K562 (cell line): ENCODE measurements around the gene NT5DC2. TPM values are rescaled to one million over a fixed set of nuclear protein-coding genes. Genes with fewer than 3 reads are reported as not detected.

Experiments used
- ATAC-seq: fragments of 200-7000 bp; cut with Tn5 transposase; 3 replicates; pipeline ENCODE4 v1.9.1; 2020; ENCODE audit warnings: moderate library complexity
- BruUV-seq: library from RNA; stranded (reverse); fragments of 400-500 nt; replicated peaks from 2 replicates; lab custom pipeline; 2021; lab: Mats Ljungman, UMichigan
- CTCF ChIA-PET: fragments of 300-600 bp; formaldehyde crosslinking; extraction: SDS; loops from one replicate; lab custom pipeline; 2021; ENCODE audit warnings: low intra/inter-chr PET ratio; lab: Yijun Ruan, JAX
- POLR2A ChIA-PET: fragments of 300-600, 350-650 bp; sonication (Branson Sonifier 250); formaldehyde crosslinking; extraction: SDS; loops from one replicate; lab custom pipeline; 2021; ENCODE audit warnings: antibody characterized with exemption, inconsistent platforms; lab: Yijun Ruan, JAX
- DNase-seq, 4 experiments: peaks; one replicate each; pipeline versions ENCODE4 v3.0.0 to v3.0.0-alpha.2; 2011 to 2018; ENCODE audit warnings: low spot score in 3 of 4, mixed read lengths in 3 of 4; ENCODE audit errors: extremely low read depth in 1 of 4
- FAIRE-seq: peaks from 2 replicates; lab custom pipeline; 2011; peaks lifted over from hg19 to GRCh38; lab: Jason Lieb, UNC
- H2AFZ ChIP-seq: 2 replicates; pipeline ENCODE4 v1.6.0; 2011; ENCODE audit warnings: low read depth, low read length, control low read depth, inconsistent platforms
- H3K27ac ChIP-seq: fragments of 200-600 bp; 3 replicates; pipeline ENCODE4 v1.8.0; 2011; ENCODE audit warnings: low read depth, mild to moderate bottlenecking, control low read depth, inconsistent platforms, low read length, moderate library complexity, mixed read lengths; ENCODE audit errors: extremely low read depth
- H3K27me3 ChIP-seq, 2 experiments: fragments of 300-600 bp in 1 of 2; 2 replicates in 1 of 2; 3 replicates in 1 of 2; pipeline versions ENCODE4 v1.6.0 to v1.8.0; 2011; ENCODE audit warnings: inconsistent platforms in 2 of 2, low read length in 2 of 2, mild to moderate bottlenecking in 1 of 2, mixed read lengths in 1 of 2, moderate library complexity in 1 of 2; ENCODE audit not compliant: control insufficient read depth in 2 of 2, insufficient read depth in 2 of 2
- H3K36me3 ChIP-seq: fragments of 300-600 bp; 3 replicates; pipeline ENCODE4 v1.8.0; 2011; ENCODE audit warnings: mild to moderate bottlenecking, low read length, inconsistent platforms; ENCODE audit not compliant: control insufficient read depth, insufficient read depth
- H3K4me1 ChIP-seq, 2 experiments: fragments of 200-600 bp in 1 of 2; replicated peaks in 1 of 2; 2 replicates in 1 of 2; 3 replicates in 1 of 2; pipeline versions ENCODE4 v1.5.1 to v1.8.0; 2011; ENCODE audit warnings: inconsistent platforms in 2 of 2, low read length in 2 of 2, mild to moderate bottlenecking in 1 of 2, mixed read lengths in 1 of 2, moderate library complexity in 1 of 2; ENCODE audit not compliant: control insufficient read depth in 2 of 2, insufficient read depth in 2 of 2
- H3K4me2 ChIP-seq: 2 replicates; pipeline ENCODE4 v1.6.1; 2011; ENCODE audit warnings: low read length, control low read depth, inconsistent platforms, mixed read lengths; ENCODE audit not compliant: insufficient read depth
- H3K4me3 ChIP-seq: fragments of 200-600 bp; sonication (generic), shearing (Covaris generic); 2 replicates; pipeline ENCODE4 v1.5.1; 2016; ENCODE audit warnings: control low read depth, inconsistent platforms
- H3K79me2 ChIP-seq: fragments of 200-600 bp; 3 replicates; pipeline ENCODE4 v1.8.0; 2011; ENCODE audit warnings: low read length, inconsistent platforms; ENCODE audit not compliant: control insufficient read depth, insufficient read depth
- H3K9ac ChIP-seq, 2 experiments: 2 replicates each; pipeline versions ENCODE4 v1.6.0 to v1.6.1; 2011; ENCODE audit warnings: low read depth in 2 of 2, low read length in 2 of 2, control low read depth in 1 of 2, inconsistent platforms in 1 of 2, mild to moderate bottlenecking in 1 of 2, mixed read lengths in 1 of 2; ENCODE audit not compliant: insufficient read depth in 1 of 2
- H3K9me1 ChIP-seq: one replicate; pipeline ENCODE4 v1.6.0; 2011; ENCODE audit warnings: inconsistent platforms, mild to moderate bottlenecking, low read length, moderate library complexity; ENCODE audit not compliant: control insufficient read depth, insufficient read depth
- H3K9me3 ChIP-seq: replicated peaks from 2 replicates; pipeline ENCODE4 v1.5.1; 2011; ENCODE audit warnings: low read depth, low read length, inconsistent platforms; ENCODE audit not compliant: control insufficient read depth, insufficient read depth
- H4K20me1 ChIP-seq: replicated peaks from 2 replicates; pipeline ENCODE4 v1.6.1; 2011; ENCODE audit warnings: low read length, inconsistent platforms, mixed read lengths; ENCODE audit not compliant: control insufficient read depth, insufficient read depth
- BRCA1 ChIP-seq, 2 experiments: fragments of 450-650 bp in 1 of 2; sonication (generic) in 1 of 2; formaldehyde crosslinking in 1 of 2; IDR thresholded peaks; 2 replicates each; pipeline versions ENCODE4 v1.5.0 to v1.6.1; 2017 to 2020; ENCODE audit warnings: mild to moderate bottlenecking in 1 of 2, missing genetic modification reagents in 1 of 2
- BRF2 ChIP-seq: IDR thresholded peaks from 3 replicates; pipeline ENCODE4 v1.6.1; 2011; ENCODE audit warnings: borderline replicate concordance, mild to moderate bottlenecking; ENCODE audit not compliant: insufficient read length, insufficient read depth
- CREB1 ChIP-seq, 2 experiments: sonication (generic) in 1 of 2; formaldehyde crosslinking in 1 of 2; IDR thresholded peaks; 2 replicates each; pipeline versions ENCODE4 v1.6.1 to v1.8.0; 2012 to 2022; ENCODE audit warnings: inconsistent platforms in 1 of 2, mild to moderate bottlenecking in 1 of 2, missing genetic modification reagents in 1 of 2, moderate library complexity in 1 of 2
- ELF4 ChIP-seq: fragments of 450-650 bp; formaldehyde crosslinking; IDR thresholded peaks from 2 replicates; pipeline ENCODE4 v1.4.0; 2022; ENCODE audit warnings: missing genetic modification characterization
- ESRRB ChIP-seq: fragments of 250-450 bp; sonication (Bioruptor Pico); IDR thresholded peaks from 2 replicates; pipeline ENCODE4 v1.5.0; 2020; ENCODE audit warnings: mild to moderate bottlenecking, moderate library complexity, borderline replicate concordance
- HNRNPUL1 ChIP-seq: fragments of 200-400 bp; formaldehyde crosslinking; IDR thresholded peaks from 2 replicates; pipeline ENCODE4 v1.6.1; 2017; ENCODE audit warnings: low read length
- IRF9 ChIP-seq: fragments of 450-650 bp; IDR thresholded peaks from 2 replicates; pipeline ENCODE4 v1.6.1; 2016; ENCODE audit warnings: missing biosample characterization, missing genetic modification characterization
- KAT2B ChIP-seq: IDR thresholded peaks from one replicate; pipeline ENCODE4 v1.6.1; 2012; ENCODE audit warnings: low read depth, mild to moderate bottlenecking, control low read depth, inconsistent platforms, low read length, moderate library complexity
- NELFE ChIP-seq: IDR thresholded peaks from 2 replicates; pipeline ENCODE4 v1.6.1; 2011; ENCODE audit warnings: mild to moderate bottlenecking; ENCODE audit not compliant: insufficient read depth, insufficient read length
- NFE2 ChIP-seq: IDR thresholded peaks from 2 replicates; pipeline ENCODE4 v1.6.1; 2014; ENCODE audit warnings: antibody characterized with exemption, low read depth
- NFIC ChIP-seq: fragments of 450-650 bp; IDR thresholded peaks from 2 replicates; pipeline ENCODE4 v1.6.1; 2017; ENCODE audit warnings: mild to moderate bottlenecking, inconsistent platforms
- NR2C2 ChIP-seq, 2 experiments: fragments of 200-800 bp in 1 of 2; sonication (Bioruptor generic) in 1 of 2; sonication (generic) in 1 of 2; formaldehyde crosslinking in 1 of 2; IDR thresholded peaks; 2 replicates each; pipeline versions ENCODE4 v1.6.1 to v1.8.0; 2016 to 2022; ENCODE audit warnings: mild to moderate bottlenecking in 1 of 2, missing compliant biosample characterization in 1 of 2, missing genetic modification characterization in 1 of 2, missing genetic modification reagents in 1 of 2
- PHB2 ChIP-seq: fragments of 450-650 bp; IDR thresholded peaks from 2 replicates; pipeline ENCODE4 v1.6.1; 2017; ENCODE audit warnings: low read depth
- XRCC3 ChIP-seq: fragments of 450-650 bp; IDR thresholded peaks from 2 replicates; pipeline ENCODE4 v1.6.1; 2017; ENCODE audit warnings: mild to moderate bottlenecking, moderate library complexity
- ZBTB9 ChIP-seq: fragments of 450-650 bp; formaldehyde crosslinking; IDR thresholded peaks from 2 replicates; pipeline ENCODE4 v1.4.0; 2020; ENCODE audit warnings: mild to moderate bottlenecking, moderate library complexity
- ZC3H4 ChIP-seq: sonication (generic); formaldehyde crosslinking; IDR thresholded peaks from 2 replicates; pipeline ENCODE4 v1.9.0; 2021; ENCODE audit warnings: missing genetic modification reagents, borderline replicate concordance
- ZNF274 ChIP-seq: IDR thresholded peaks from 2 replicates; pipeline ENCODE4 v1.6.1; 2011; ENCODE audit warnings: low read depth, mild to moderate bottlenecking, low read length, moderate library complexity, borderline replicate concordance
- ZNF57 ChIP-seq: fragments of 450-650 bp; formaldehyde crosslinking; IDR thresholded peaks from 2 replicates; pipeline ENCODE4 v1.4.0; 2020; ENCODE audit warnings: mild to moderate bottlenecking, moderate library complexity
- ZSCAN29 ChIP-seq: fragments of 450-650 bp; IDR thresholded peaks from 2 replicates; pipeline ENCODE4 v1.6.1; 2017
- WGBS: fragments of 100-300 bp; shearing (Covaris generic); methylation state at CpG from one replicate; pipeline ENCODE4 v1.1.6; 2016; ENCODE audit warnings: low coverage, mixed read lengths; ENCODE audit not compliant: insufficient coverage; ENCODE audit errors: missing lambda C conversion rate; 5-methylcytosine and 5-hydroxymethylcytosine counted together
- in situ Hi-C: fragments of 300-500 bp; cut with MboI; formaldehyde crosslinking; loops from 4 replicates; pipeline ENCODE4 v1.15.0; 2018; ENCODE audit warnings: inconsistent platforms, mixed read lengths
- intact Hi-C: fragments of 100-400 bp; cut with micrococcal nuclease; formaldehyde crosslinking; loops from 2 replicates; pipeline ENCODE4 v1.14.2; 2022
- polyA plus RNA-seq, 8 experiments: library from polyadenylated mRNA; depleted of rRNA in 4 of 8; stranded (reverse) in 5 of 8; unstranded in 3 of 8; fragments of >200 nt; fragmentation: Nextera tagmentation in 2 of 8; fragmentation: Illumina TruSeq in 1 of 8; extraction: Ambion mirVana in 2 of 8; extraction: Trizol in 1 of 8; gene quantifications; 2 replicates each; pipeline versions ENCODE4 v1.2.1 to v1.2.3, GENCODE V29; 2011 to 2014; ENCODE audit warnings: inconsistent platforms in 1 of 8, missing spikeins in 1 of 8
- total RNA-seq, 7 experiments: library from RNA; depleted of rRNA in 6 of 7; stranded (reverse); fragments of >200 nt in 6 of 7; fragmentation: Illumina TruSeq in 2 of 7; extraction: Trizol in 2 of 7; gene quantifications; 2 replicates each; pipeline versions ENCODE4 v1.2.1 to v1.2.3, GENCODE V29; 2011 to 2021; ENCODE audit warnings: low replicate concordance in 1 of 7

Gene NT5DC2
- total and polyA plus RNA-seq, 9 of the 15 experiments (the other 6 are each of a cell fraction or from before 2014, with no cell fraction given): 25.6 to 168 (median 122) TPM

- Histone ChIP-seq H3K79me2 (peaks cover 48% of the 10 kb centered on the region), H3K9ac (no peak overlapping the region), H4K20me1 (peaks cover 19% of the 10 kb centered on the region), H3K4me2 (no peak overlapping the region), H2AFZ (no peak overlapping the region), H3K36me3 (peaks cover 54% of the 10 kb centered on the region; the same call in 2 of the 3 replicates), H3K27me3 (no peaks in the 10 kb centered on the region), H3K9me3 (no peaks in the 10 kb centered on the region), H3K9me1 (no peaks in the 10 kb centered on the region), H3K4me3 (no peak overlapping the region), H3K4me1 (peaks cover 13 to 15% of the 10 kb centered on the region in 2 experiments), H3K27ac (no peak overlapping the region)
- ChIA-PET CTCF (no interaction called here), POLR2A (interaction anchor here (2.9 kb wide), 1 partner anchor 11 kb away, joined by 10 read pairs; no protein-coding TSS in a partner anchor)
- no peak for ATAC-seq
- no peak for TF ChIP-seq BRF2
- no peak for TF ChIP-seq NFIC
- TF ChIP-seq XRCC3: no peak
- no peak for TF ChIP-seq ZSCAN29
- no peak for TF ChIP-seq NFE2
- no peak for TF ChIP-seq ZC3H4 (CRISPR knock-in tag)
- TF ChIP-seq PHB2: no peak
- TF ChIP-seq BRCA1 (IDR thresholded peaks at IDR 0.05): no peak
- TF ChIP-seq BRCA1 (CRISPR knock-in tag; IDR thresholded peaks at IDR 0.05): no peak
- no peak for TF ChIP-seq HNRNPUL1
- no peak for TF ChIP-seq ELF4 (CRISPR knock-in tag)
- TF ChIP-seq ZNF57 (CRISPR knock-in tag): no peak
- TF ChIP-seq ESRRB (CRISPR knock-in tag): no peak
- TF ChIP-seq IRF9: no peak
- TF ChIP-seq ZBTB9: no peak
- TF ChIP-seq ZNF274: no peak
- no peak for TF ChIP-seq CREB1 (IDR thresholded peaks at IDR 0.05)
- no peak for TF ChIP-seq CREB1 (CRISPR knock-in tag; IDR thresholded peaks at IDR 0.05)
- TF ChIP-seq NR2C2 (CRISPR knock-in tag; IDR thresholded peaks at IDR 0.05): no peak
- no peak for TF ChIP-seq NR2C2 (tag; IDR thresholded peaks at IDR 0.05)
- TF ChIP-seq KAT2B: no peak
- TF ChIP-seq NELFE: no peak
- intact Hi-C loops: no loop called here
- in situ Hi-C loops: no loop called here
- BruUV-seq: no TSS peak
- no peak for FAIRE-seq
- WGBS: 89% methylated on average over 2 of the region's 2 CpGs
- DNase-seq: no peak
Measured at GRCh38 chr3:52541050-52541449, 7.4 kb upstream of the NT5DC2 start.
